Endodermal cell (in vitro differentiated cells): Measurements from ENCODE around the gene PSEN2. TPM values are rescaled to one million over a fixed set of nuclear protein-coding genes. Genes with fewer than 3 reads are reported as not detected.
"Not testable (repeated sequence)": the region's sequence is repeated elsewhere in the genome, so short reads cannot be mapped to it uniquely, and the experiment has no call there.

Source experiments
- DNase-seq: peaks from one replicate; pipeline ENCODE4 v3.0.0-alpha.2; 2017
- H3K27ac ChIP-seq: 2 replicates; pipeline ENCODE4 v1.5.1; 2013; ENCODE audit warnings: mild to moderate bottlenecking, low read depth, low read length, moderate library complexity
- H3K27me3 ChIP-seq: 2 replicates; pipeline ENCODE4 v1.6.1; 2013; ENCODE audit warnings: mild to moderate bottlenecking, low read length, moderate library complexity; ENCODE audit not compliant: insufficient read depth, control insufficient read depth, poor library complexity, severe bottlenecking
- H3K36me3 ChIP-seq: 2 replicates; pipeline ENCODE4 v1.7.0; 2013; ENCODE audit warnings: mild to moderate bottlenecking, low read length, moderate library complexity; ENCODE audit not compliant: control insufficient read depth, insufficient read depth
- H3K4me1 ChIP-seq: one replicate; pipeline ENCODE4 v1.7.0; 2013; ENCODE audit warnings: low read length; ENCODE audit not compliant: control insufficient read depth, insufficient read depth
- H3K4me3 ChIP-seq: 2 replicates; pipeline ENCODE4 v1.5.1; 2013; ENCODE audit warnings: mild to moderate bottlenecking, low read length, moderate library complexity
- H3K9ac ChIP-seq: 2 replicates; pipeline ENCODE4 v1.6.1; 2013; ENCODE audit warnings: mild to moderate bottlenecking, low read length, moderate library complexity; ENCODE audit not compliant: poor library complexity, severe bottlenecking; ENCODE audit errors: extremely low read depth
- H3K9me3 ChIP-seq: 2 replicates; pipeline ENCODE4 v1.6.1; 2013; ENCODE audit warnings: mild to moderate bottlenecking, low read length, moderate library complexity; ENCODE audit not compliant: control insufficient read depth
- H3K27ac Mint-ChIP-seq: 2 replicates; pipeline ENCODE4 v1.8.0; 2020; ENCODE audit warnings: mixed read lengths
- H3K27me3 Mint-ChIP-seq: 2 replicates; pipeline ENCODE4 v1.8.0; 2021; ENCODE audit warnings: mild to moderate bottlenecking, mixed read lengths; ENCODE audit not compliant: insufficient read depth
- H3K36me3 Mint-ChIP-seq: 2 replicates; pipeline ENCODE4 v1.8.0; 2020; ENCODE audit warnings: low read depth, mixed read lengths
- H3K4me1 Mint-ChIP-seq: 2 replicates; pipeline ENCODE4 v1.8.0; 2020; ENCODE audit warnings: mixed read lengths
- H3K4me3 Mint-ChIP-seq: 2 replicates; pipeline ENCODE4 v1.8.0; 2020; ENCODE audit warnings: mild to moderate bottlenecking, moderate library complexity, mixed read lengths
- H3K9me3 Mint-ChIP-seq: 2 replicates; pipeline ENCODE4 v1.8.0; 2020; ENCODE audit warnings: mild to moderate bottlenecking, mixed read lengths
- CTCF ChIP-seq: fragments of 200-600 bp; sonication (generic); conservative IDR thresholded peaks from 2 replicates; pipeline ENCODE4 v1.5.0; 2021; ENCODE audit warnings: antibody characterized with exemption, mild to moderate bottlenecking
- WGBS, 2 experiments: methylation state at CpG; one replicate each; pipeline versions ENCODE4 v1.1.5 to v1.1.7; 2013; ENCODE audit warnings: missing lambda C conversion rate in 2 of 2, mixed read lengths in 1 of 2; ENCODE audit not compliant: insufficient coverage in 1 of 2, insufficient read length in 1 of 2; 5-methylcytosine and 5-hydroxymethylcytosine counted together
- total RNA-seq, 2 donors: library from RNA; stranded (reverse); fragmentation: NEBNext Ultra II Directional in 1 of 2; extraction: Animal tissue kit (Norgen Biotek cat#: 25700) in 1 of 2; gene quantifications; 2 replicates in 1 of 2; 3 replicates in 1 of 2; pipeline ENCODE4 v1.2.1, GENCODE V29; 2021

PSEN2 gene
- total RNA-seq, 2 donors from 2014 or later = 21.5 to 25.2 TPM

- peaks cover 6% of the 10 kb centered on the region for H3K27me3 Mint-ChIP-seq
Measured at GRCh38 chr1:226838456-226838855, 32.0 kb upstream of the PSEN2 start.

GRCh38 chr1:226845624-226846023 lies 24.8 kb upstream of the PSEN2 start:
- TF ChIP-seq CTCF = no peak
- H3K4me3 Mint-ChIP-seq = no peak overlapping the region
- H3K36me3 Mint-ChIP-seq = no peaks in the 10 kb centered on the region

More at GRCh38 chr1:226838456-226838855, 32.0 kb upstream of the PSEN2 start:
- Histone ChIP-seq H3K27me3 (no peaks in the 10 kb centered on the region), H3K4me1 (peaks cover 5% of the 10 kb centered on the region), H3K9ac (no peak overlapping the region), H3K4me3 (no peak overlapping the region), H3K36me3 (no peaks in the 10 kb centered on the region), H3K27ac (no peak overlapping the region), H3K9me3 (peaks cover 16% of the 10 kb centered on the region)
- no peak for DNase-seq
- WGBS, 2 experiments = 82% methylated on average over 3 of the region's 3 CpGs; no CpG with 5 or more reads in 1 of the 2 experiments
- Mint-ChIP-seq H3K4me1 (peaks cover 4% of the 10 kb centered on the region), H3K36me3 (peaks cover 2% of the 10 kb centered on the region), H3K4me3 (no peak overlapping the region), H3K9me3 (no peaks in the 10 kb centered on the region), H3K27ac (no peak overlapping the region)
- no peak for TF ChIP-seq CTCF

GRCh38 chr1:226846786-226847185 lies 23.6 kb upstream of the PSEN2 start:
- no peak for TF ChIP-seq CTCF
- Mint-ChIP-seq H3K9me3 (no peaks in the 10 kb centered on the region), H3K4me3 (no peak overlapping the region), H3K27ac (no peak overlapping the region), H3K27me3 (no peaks in the 10 kb centered on the region), H3K36me3 (no peaks in the 10 kb centered on the region), H3K4me1 (no peaks in the 10 kb centered on the region)
- no peak overlapping the region for H3K4me3 ChIP-seq
- H3K27ac ChIP-seq = no peak overlapping the region
- DNase-seq = no peak
- H3K9ac ChIP-seq = no peak overlapping the region
- H3K4me1 ChIP-seq = no peaks in the 10 kb centered on the region
- no peaks in the 10 kb centered on the region for H3K9me3 ChIP-seq
- no peaks in the 10 kb centered on the region for H3K36me3 ChIP-seq
- 80 to 94% methylated on average over 1 of the region's 1 CpG for WGBS, 2 experiments
- no peaks in the 10 kb centered on the region for H3K27me3 ChIP-seq

More at GRCh38 chr1:226845624-226846023, 24.8 kb upstream of the PSEN2 start:
- Histone ChIP-seq H3K27ac (no peak overlapping the region), H3K9me3 (no peaks in the 10 kb centered on the region), H3K27me3 (no peaks in the 10 kb centered on the region), H3K4me3 (no peak overlapping the region), H3K36me3 (no peaks in the 10 kb centered on the region), H3K9ac (no peak overlapping the region), H3K4me1 (no peaks in the 10 kb centered on the region)
- H3K27me3 Mint-ChIP-seq = no peaks in the 10 kb centered on the region
- H3K27ac Mint-ChIP-seq = no peak overlapping the region
- no peaks in the 10 kb centered on the region for H3K4me1 Mint-ChIP-seq
- DNase-seq = no peak
- no peaks in the 10 kb centered on the region for H3K9me3 Mint-ChIP-seq

- H3K27me3 ChIP-seq, H3K27ac ChIP-seq, H3K4me3 Mint-ChIP-seq, H3K4me3 ChIP-seq, H3K9ac ChIP-seq, H3K9me3 Mint-ChIP-seq, H3K9me3 ChIP-seq, H3K4me1 ChIP-seq, H3K27ac Mint-ChIP-seq, H3K36me3 ChIP-seq, H3K36me3 Mint-ChIP-seq, DNase-seq, H3K27me3 Mint-ChIP-seq, H3K4me1 Mint-ChIP-seq: not testable (repeated sequence)
- 93% methylated on average over 1 of the region's 1 CpG; no CpG with 5 or more reads in 1 of the 2 experiments for WGBS, 2 experiments
Measured at GRCh38 chr1:226854548-226854947, 15.9 kb upstream of the PSEN2 start.
